ENCODE data around the gene NUP93.
"Not testable (repeated sequence)": the region's sequence is repeated elsewhere in the genome, so short reads cannot be mapped to it uniquely, and the experiment has no call there.

The NUP93 gene

GRCh38 chr16:56883586-56883985 is 153.7 kb downstream of the NUP93 start:
- Histone ChIP-seq H3K36me3 (ENCODE audit: control insufficient read depth, insufficient read depth, low read length) (no peaks in the 10 kb centered on the region), H3K9me3 (ENCODE audit: control insufficient read depth, low read length) (no peaks in the 10 kb centered on the region), H3K4me3 (ENCODE audit: insufficient read depth, low read depth, low read length, poor library complexity, severe bottlenecking) (no peak overlapping the region), H3K27ac (ENCODE audit: insufficient read depth, low read length, poor library complexity, severe bottlenecking) (no peak overlapping the region), H3K27me3 (replicated peaks; ENCODE audit: control insufficient read depth, insufficient read depth, low read length, poor library complexity, severe bottlenecking) (no peaks in the 10 kb centered on the region), H3K4me1 (ENCODE audit: control insufficient read depth, insufficient read depth, low read length, poor library complexity, severe bottlenecking) (no peaks in the 10 kb centered on the region)
- DNase-seq = no peak

- no peaks in the 10 kb centered on the region for H3K4me1 ChIP-seq (ENCODE audit: control insufficient read depth, insufficient read depth, low read length, poor library complexity, severe bottlenecking)
- DNase-seq = no peak
- no peaks in the 10 kb centered on the region for H3K9me3 ChIP-seq (ENCODE audit: control insufficient read depth, low read length)
- no peaks in the 10 kb centered on the region for H3K36me3 ChIP-seq (ENCODE audit: control insufficient read depth, insufficient read depth, low read length)
- H3K4me3 ChIP-seq (ENCODE audit: insufficient read depth, low read depth, low read length, poor library complexity, severe bottlenecking) = no peak overlapping the region
- H3K27ac ChIP-seq (ENCODE audit: insufficient read depth, low read length, poor library complexity, severe bottlenecking) = no peak overlapping the region
- H3K27me3 ChIP-seq (replicated peaks; ENCODE audit: control insufficient read depth, insufficient read depth, low read length, poor library complexity, severe bottlenecking) = no peaks in the 10 kb centered on the region
Observed at GRCh38 chr16:56884026-56884582, 154.2 kb downstream of the NUP93 start.

- not testable (repeated sequence) for H3K36me3 ChIP-seq (ENCODE audit: control insufficient read depth, insufficient read depth, low read length); H3K27ac ChIP-seq (ENCODE audit: insufficient read depth, low read length, poor library complexity, severe bottlenecking); DNase-seq; H3K4me3 ChIP-seq (ENCODE audit: insufficient read depth, low read depth, low read length, poor library complexity, severe bottlenecking); H3K27me3 ChIP-seq (replicated peaks; ENCODE audit: control insufficient read depth, insufficient read depth, low read length, poor library complexity, severe bottlenecking); H3K9me3 ChIP-seq (ENCODE audit: control insufficient read depth, low read length); H3K4me1 ChIP-seq (ENCODE audit: control insufficient read depth, insufficient read depth, low read length, poor library complexity, severe bottlenecking)
Observed at GRCh38 chr16:56884929-56885328, 155.0 kb downstream of the NUP93 start.

- no peak overlapping the region for H3K4me3 ChIP-seq (ENCODE audit: insufficient read depth, low read depth, low read length, poor library complexity, severe bottlenecking)
- no peaks in the 10 kb centered on the region for H3K9me3 ChIP-seq (ENCODE audit: control insufficient read depth, low read length)
- H3K36me3 ChIP-seq (ENCODE audit: control insufficient read depth, insufficient read depth, low read length) = no peaks in the 10 kb centered on the region
- no peak overlapping the region for H3K27ac ChIP-seq (ENCODE audit: insufficient read depth, low read length, poor library complexity, severe bottlenecking)
- no peaks in the 10 kb centered on the region for H3K4me1 ChIP-seq (ENCODE audit: control insufficient read depth, insufficient read depth, low read length, poor library complexity, severe bottlenecking)
- DNase-seq = no peak
- H3K27me3 ChIP-seq (replicated peaks; ENCODE audit: control insufficient read depth, insufficient read depth, low read length, poor library complexity, severe bottlenecking) = no peaks in the 10 kb centered on the region
Observed at GRCh38 chr16:56885446-56886162, 155.7 kb downstream of the NUP93 start.

GRCh38 chr16:56886296-56886695 is 156.4 kb downstream of the NUP93 start:
- H3K27me3 ChIP-seq (replicated peaks; ENCODE audit: control insufficient read depth, insufficient read depth, low read length, poor library complexity, severe bottlenecking) = no peaks in the 10 kb centered on the region
- H3K4me1 ChIP-seq (ENCODE audit: control insufficient read depth, insufficient read depth, low read length, poor library complexity, severe bottlenecking) = no peaks in the 10 kb centered on the region
- no peaks in the 10 kb centered on the region for H3K9me3 ChIP-seq (ENCODE audit: control insufficient read depth, low read length)

GRCh38 chr16:56886826-56887225 is 156.9 kb downstream of the NUP93 start:
- H3K27ac ChIP-seq (ENCODE audit: insufficient read depth, low read length, poor library complexity, severe bottlenecking) = no peak overlapping the region
- no peaks in the 10 kb centered on the region for H3K27me3 ChIP-seq (replicated peaks; ENCODE audit: control insufficient read depth, insufficient read depth, low read length, poor library complexity, severe bottlenecking)
- no peaks in the 10 kb centered on the region for H3K9me3 ChIP-seq (ENCODE audit: control insufficient read depth, low read length)
- no peak for DNase-seq
- no peaks in the 10 kb centered on the region for H3K4me1 ChIP-seq (ENCODE audit: control insufficient read depth, insufficient read depth, low read length, poor library complexity, severe bottlenecking)
- no peak overlapping the region for H3K4me3 ChIP-seq (ENCODE audit: insufficient read depth, low read depth, low read length, poor library complexity, severe bottlenecking)
- H3K36me3 ChIP-seq (ENCODE audit: control insufficient read depth, insufficient read depth, low read length) = no peaks in the 10 kb centered on the region

More at GRCh38 chr16:56886296-56886695, 156.4 kb downstream of the NUP93 start:
- H3K4me3 ChIP-seq (ENCODE audit: insufficient read depth, low read depth, low read length, poor library complexity, severe bottlenecking) = no peak overlapping the region
- no peak overlapping the region for H3K27ac ChIP-seq (ENCODE audit: insufficient read depth, low read length, poor library complexity, severe bottlenecking)
- H3K36me3 ChIP-seq (ENCODE audit: control insufficient read depth, insufficient read depth, low read length) = no peaks in the 10 kb centered on the region
- no peak for DNase-seq

GRCh38 chr16:56888806-56889205 is 158.9 kb downstream of the NUP93 start:
- Histone ChIP-seq H3K36me3 (ENCODE audit: control insufficient read depth, insufficient read depth, low read length) (no peaks in the 10 kb centered on the region), H3K9me3 (ENCODE audit: control insufficient read depth, low read length) (no peaks in the 10 kb centered on the region), H3K27ac (ENCODE audit: insufficient read depth, low read length, poor library complexity, severe bottlenecking) (no peak overlapping the region), H3K4me1 (ENCODE audit: control insufficient read depth, insufficient read depth, low read length, poor library complexity, severe bottlenecking) (no peaks in the 10 kb centered on the region), H3K27me3 (replicated peaks; ENCODE audit: control insufficient read depth, insufficient read depth, low read length, poor library complexity, severe bottlenecking) (no peaks in the 10 kb centered on the region), H3K4me3 (ENCODE audit: insufficient read depth, low read depth, low read length, poor library complexity, severe bottlenecking) (no peak overlapping the region)
- no peak for DNase-seq

- Histone ChIP-seq H3K9me3 (ENCODE audit: control insufficient read depth, low read length) (no peaks in the 10 kb centered on the region), H3K4me3 (ENCODE audit: insufficient read depth, low read depth, low read length, poor library complexity, severe bottlenecking) (no peak overlapping the region), H3K27ac (ENCODE audit: insufficient read depth, low read length, poor library complexity, severe bottlenecking) (no peak overlapping the region), H3K27me3 (replicated peaks; ENCODE audit: control insufficient read depth, insufficient read depth, low read length, poor library complexity, severe bottlenecking) (no peaks in the 10 kb centered on the region), H3K36me3 (ENCODE audit: control insufficient read depth, insufficient read depth, low read length) (no peaks in the 10 kb centered on the region), H3K4me1 (ENCODE audit: control insufficient read depth, insufficient read depth, low read length, poor library complexity, severe bottlenecking) (no peaks in the 10 kb centered on the region)
- no peak for DNase-seq
Observed at GRCh38 chr16:56889206-56889605, 159.3 kb downstream of the NUP93 start.

GRCh38 chr16:56891685-56892084 is 161.8 kb downstream of the NUP93 start:
- Histone ChIP-seq H3K9me3 (ENCODE audit: control insufficient read depth, low read length) (no peaks in the 10 kb centered on the region), H3K4me3 (ENCODE audit: insufficient read depth, low read depth, low read length, poor library complexity, severe bottlenecking) (no peak overlapping the region), H3K36me3 (ENCODE audit: control insufficient read depth, insufficient read depth, low read length) (no peaks in the 10 kb centered on the region), H3K27ac (ENCODE audit: insufficient read depth, low read length, poor library complexity, severe bottlenecking) (no peak overlapping the region), H3K4me1 (ENCODE audit: control insufficient read depth, insufficient read depth, low read length, poor library complexity, severe bottlenecking) (no peaks in the 10 kb centered on the region), H3K27me3 (replicated peaks; ENCODE audit: control insufficient read depth, insufficient read depth, low read length, poor library complexity, severe bottlenecking) (no peaks in the 10 kb centered on the region)
- no peak for DNase-seq

- Histone ChIP-seq H3K4me1 (ENCODE audit: control insufficient read depth, insufficient read depth, low read length, poor library complexity, severe bottlenecking) (no peaks in the 10 kb centered on the region), H3K27ac (ENCODE audit: insufficient read depth, low read length, poor library complexity, severe bottlenecking) (no peak overlapping the region), H3K9me3 (ENCODE audit: control insufficient read depth, low read length) (no peaks in the 10 kb centered on the region), H3K4me3 (ENCODE audit: insufficient read depth, low read depth, low read length, poor library complexity, severe bottlenecking) (no peak overlapping the region), H3K36me3 (ENCODE audit: control insufficient read depth, insufficient read depth, low read length) (no peaks in the 10 kb centered on the region), H3K27me3 (replicated peaks; ENCODE audit: control insufficient read depth, insufficient read depth, low read length, poor library complexity, severe bottlenecking) (no peaks in the 10 kb centered on the region)
- DNase-seq = no peak
Observed at GRCh38 chr16:56892705-56893104, 162.8 kb downstream of the NUP93 start.
